NCI-H1105 treated with DMSO at 0.1 percent for 48 hours (cell line): Measurements from ENCODE around the gene CATSPERZ.
A peak's percentile ranks its signal among the peaks of the same experiment; 100 is the strongest.

Source experiments
- DNase-seq: peaks from one replicate; lab custom pipeline; 2025; lab: John Stamatoyannopoulos, UW

The CATSPERZ gene

DNA sequence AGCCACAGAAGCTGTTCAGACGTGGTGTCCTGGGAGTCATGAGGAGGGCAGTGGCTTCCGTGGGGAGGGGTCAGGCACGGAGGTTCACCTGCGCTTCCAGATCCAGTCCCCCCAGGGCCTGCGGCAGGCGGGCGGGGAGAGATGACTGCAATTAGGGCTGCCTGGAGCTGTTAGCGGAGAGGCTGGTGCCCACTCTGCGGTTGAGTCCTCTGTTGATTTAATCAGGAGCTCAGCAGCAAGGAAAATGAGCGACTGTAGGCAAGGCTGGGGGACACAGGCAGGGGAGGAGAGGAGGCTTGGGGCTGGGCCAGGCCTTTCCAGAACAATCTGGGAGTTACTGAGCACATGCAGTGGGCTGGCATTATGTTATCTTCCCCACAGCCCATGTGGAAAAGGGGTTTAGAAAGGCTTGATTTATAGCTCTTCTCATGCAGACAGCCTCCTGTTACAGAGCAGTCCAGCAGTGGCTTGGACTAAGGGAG, 35.7 kb upstream of the CATSPERZ start:
- DNase-seq = no peak

DNA sequence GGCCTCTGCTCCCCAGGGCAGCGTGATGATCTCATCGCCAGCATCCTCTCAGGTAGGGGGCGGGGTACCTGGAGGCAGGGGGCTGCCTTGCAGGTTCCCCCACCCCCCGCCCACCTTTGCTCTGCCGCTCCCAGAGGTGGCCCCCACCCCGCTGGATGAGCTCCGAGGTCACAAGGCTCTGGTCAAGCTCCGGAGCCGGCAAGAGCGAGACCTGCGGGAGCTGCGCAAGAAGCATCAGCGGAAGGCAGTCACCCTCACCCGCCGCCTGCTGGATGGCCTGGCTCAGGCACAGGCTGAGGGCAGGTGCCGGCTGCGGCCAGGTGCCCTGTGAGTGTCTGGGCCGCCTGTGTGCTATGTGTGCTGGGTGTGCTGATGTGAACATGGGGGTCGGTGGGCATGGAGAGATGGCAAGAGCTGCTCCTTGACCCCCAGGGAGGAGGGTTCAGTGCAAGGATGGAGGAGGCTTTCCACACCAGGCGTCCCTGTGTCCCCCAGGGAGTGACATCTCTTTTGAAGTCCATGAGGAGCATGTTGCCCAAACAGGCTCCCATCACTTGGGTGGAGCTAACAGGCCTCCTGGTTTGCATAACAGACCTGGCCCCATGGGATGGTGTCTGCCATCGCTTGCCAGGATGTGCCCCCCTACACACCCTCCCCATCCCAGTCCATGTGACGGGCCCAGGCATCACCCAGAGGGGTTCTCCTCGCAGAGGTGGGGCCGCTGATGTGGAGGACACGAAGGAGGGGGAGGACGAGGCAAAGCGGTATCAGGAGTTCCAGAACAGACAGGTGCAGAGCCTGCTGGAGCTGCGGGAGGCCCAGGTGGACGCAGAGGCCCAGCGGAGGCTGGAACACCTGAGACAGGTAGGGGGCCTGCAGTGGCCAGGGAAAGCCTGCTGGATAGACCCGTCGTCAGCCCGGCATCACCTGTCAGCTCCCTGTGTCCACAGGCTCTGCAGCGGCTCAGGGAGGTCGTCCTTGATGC, 34.7 kb upstream of the CATSPERZ start:
- no peak for DNase-seq

DNA sequence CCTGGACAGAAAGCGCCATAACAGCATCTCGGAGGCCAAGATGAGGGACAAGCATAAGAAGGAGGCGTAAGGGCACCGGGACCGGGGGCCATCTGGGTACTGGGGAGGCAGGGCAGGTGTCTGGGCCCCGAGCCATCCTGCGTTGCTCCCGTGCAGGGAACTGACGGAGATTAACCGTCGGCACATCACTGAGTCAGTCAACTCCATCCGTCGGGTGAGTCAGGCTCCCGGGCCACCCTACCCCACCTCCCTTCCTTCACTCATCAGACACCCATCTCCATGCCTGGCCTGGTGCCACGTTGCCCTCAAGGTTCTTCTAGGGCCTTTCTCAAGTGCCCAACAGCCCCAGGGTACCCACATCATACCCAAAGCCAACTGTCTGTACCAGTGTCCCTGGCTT, 33.8 kb upstream of the CATSPERZ start:
- no peak for DNase-seq

DNA sequence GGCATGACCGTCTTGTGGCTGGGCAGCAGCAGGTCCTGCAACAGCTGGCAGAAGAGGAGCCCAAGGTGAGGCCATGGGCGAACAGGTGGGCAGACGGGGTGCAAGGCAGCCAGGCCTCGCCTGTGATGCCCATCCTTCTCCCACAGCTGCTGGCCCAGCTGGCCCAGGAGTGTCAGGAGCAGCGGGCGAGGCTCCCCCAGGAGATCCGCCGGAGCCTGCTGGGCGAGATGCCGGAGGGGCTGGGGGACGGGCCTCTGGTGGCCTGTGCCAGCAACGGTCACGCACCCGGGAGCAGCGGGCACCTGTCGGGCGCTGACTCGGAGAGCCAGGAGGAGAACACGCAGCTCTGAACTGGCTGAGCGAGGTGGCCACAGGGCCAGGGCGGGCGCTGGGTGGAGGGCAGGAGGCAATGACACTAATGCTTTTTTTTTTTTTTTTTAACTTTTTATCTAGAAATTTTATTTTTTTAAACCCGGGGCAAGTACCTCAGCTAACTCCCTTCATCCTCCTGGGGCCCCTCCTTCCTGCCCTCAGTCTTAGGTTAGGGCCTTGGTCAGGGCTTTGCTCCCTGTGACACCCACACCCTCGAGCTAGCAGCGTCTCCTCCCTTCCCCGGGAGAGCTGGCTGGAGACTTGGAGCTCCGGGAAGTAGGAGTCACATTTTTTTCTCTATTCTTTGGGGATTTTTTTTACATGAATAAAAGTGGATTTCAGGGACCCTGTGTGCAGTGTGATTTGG, 32.8 kb upstream of the CATSPERZ start:
- no peak for DNase-seq

DNA sequence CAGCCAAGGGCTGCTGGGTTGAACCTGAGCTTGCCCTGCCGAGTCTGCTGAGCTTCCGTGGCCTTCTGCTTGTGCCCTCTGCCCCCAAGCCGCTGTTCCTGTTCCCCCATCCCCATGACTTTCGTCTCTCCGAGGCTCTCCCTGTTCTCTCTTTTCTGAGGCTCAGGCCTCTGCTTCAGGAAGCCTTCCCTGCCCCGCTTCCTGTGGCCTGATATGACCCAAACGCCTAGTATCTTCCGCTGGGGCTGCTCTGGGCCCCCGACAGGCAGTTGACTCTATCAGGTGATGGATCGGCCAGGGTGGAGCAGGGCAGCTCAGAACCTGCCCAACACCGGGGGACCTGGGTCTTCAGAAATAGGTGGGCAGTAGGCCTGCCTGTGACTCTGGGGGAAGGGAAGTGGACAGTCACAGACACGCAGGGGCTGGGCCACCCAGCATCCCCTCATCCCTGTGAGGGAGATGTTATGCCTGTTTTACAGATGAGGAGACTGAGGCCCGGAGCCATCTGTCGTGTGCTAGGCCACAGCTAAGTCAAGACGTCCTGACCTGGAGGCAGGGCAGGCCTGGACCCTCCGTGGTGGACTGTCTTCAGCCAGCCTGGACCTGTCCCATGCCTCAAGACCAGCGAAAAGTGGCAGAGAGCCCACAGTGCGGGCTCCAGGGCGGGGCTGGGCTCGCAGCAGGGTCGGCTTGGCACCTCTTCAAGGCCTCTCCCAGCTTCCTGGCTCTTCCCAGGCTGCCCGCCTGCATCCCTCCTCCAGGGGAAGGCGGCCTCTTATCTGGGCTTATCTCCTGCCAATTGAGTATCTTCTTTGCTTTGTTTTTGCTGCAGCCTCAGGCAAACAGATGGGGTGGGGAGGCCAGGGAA, 31.9 kb upstream of the CATSPERZ start:
- peak; percentile 6 for DNase-seq

DNA sequence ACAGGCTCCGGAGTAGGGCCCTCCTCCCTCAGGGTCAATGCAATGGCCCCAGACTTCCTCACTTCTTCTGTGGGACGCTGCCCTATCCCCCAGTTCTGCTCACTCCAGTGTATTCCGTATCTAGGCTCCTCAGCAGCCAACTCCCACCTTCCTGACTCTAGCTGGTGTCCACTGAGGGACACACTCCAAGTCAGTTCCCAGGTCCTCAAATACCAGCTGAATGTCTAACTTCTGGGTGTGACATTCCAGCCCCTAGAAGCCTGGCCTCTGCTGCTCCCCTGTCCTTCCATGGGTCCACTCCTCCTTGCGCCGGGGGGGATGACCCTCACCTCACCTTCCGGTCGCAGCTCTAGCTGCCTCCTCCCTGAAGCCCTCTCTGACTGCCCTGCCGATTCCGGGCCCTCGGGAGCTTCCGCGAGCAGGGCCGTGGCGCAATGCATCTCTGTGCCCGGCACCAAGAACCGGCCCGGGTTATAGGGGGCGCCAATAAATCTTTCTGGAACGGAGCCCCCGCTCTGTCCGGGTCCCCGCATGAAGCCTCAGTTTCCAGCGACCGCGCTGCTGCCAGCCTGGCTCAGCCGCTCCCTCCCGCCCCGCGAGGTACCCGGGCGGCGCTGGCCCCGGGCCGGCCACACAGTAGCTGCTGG, 31.1 kb upstream of the CATSPERZ start:
- no peak for DNase-seq

DNA sequence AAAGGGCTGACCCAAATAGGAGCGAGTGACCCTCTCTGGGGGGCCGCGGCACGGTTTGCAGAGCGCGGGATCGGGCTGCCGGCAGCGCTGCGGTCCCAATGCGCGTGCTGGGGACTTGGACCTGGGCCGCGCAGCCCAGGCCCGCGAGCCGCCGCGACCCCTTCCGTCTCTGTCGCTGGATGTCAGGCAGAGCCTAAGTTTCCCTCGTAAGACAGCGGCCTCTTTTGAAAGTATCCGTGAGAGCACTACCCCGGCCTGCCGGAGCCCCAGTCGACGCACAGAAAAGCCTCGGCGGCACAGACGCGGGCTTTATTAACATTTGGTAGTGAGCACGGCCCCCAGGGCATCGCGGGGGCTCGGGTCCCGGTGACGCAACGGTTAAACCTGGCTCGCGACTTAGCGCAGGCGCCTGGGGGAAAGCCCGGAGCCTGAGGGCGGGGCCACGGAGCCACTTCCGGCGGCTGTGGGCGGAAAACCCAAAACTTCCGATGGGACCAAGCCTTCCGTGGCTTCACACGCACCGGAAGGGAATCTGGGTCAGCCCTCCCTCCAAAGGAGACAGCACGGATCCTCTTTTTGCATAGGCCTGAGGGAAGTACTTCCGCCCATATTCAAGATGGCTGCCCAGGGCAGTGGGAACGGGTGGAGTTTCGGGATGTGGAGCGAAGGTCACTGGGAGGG, 30.5 kb upstream of the CATSPERZ start:
- DNase-seq = peak; percentile 99

DNA sequence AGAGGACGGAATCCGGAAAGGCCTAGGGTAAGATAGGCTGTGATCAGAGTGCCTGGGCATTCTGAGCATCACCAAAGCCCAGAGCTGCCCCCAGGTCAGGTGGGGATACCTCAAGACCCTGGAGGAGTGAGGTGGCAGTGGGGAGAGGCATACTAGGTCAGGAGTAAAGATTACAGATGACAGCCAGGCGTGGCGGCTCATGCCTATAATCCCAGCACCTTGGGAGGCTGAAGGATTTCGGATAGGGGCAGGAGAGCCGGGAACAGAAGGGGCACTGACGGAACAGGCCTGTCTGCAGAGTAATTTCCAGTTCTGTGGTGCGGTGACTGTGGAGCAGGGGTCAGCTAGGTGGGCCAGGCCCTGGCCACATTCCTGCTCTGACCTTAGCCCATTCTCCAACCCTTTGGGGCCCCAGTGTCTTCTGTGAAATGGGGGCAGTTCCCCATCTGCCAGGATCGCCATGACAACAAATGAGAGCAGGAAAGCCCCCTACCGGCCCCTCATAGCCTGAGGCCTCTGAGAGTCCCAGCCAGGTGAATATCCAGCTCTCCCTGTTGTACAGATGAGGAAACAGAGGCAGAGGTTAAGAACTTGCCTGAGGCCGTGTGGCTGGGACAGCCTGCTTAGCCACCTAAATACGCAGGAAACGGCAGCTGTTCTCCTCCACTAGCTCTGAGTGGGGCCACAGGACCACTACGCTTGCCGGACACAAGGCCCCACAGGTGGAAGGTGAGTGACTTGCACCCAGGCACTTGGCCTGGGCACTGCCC, 24.9 kb upstream of the CATSPERZ start:
- DNase-seq = no peak

DNA sequence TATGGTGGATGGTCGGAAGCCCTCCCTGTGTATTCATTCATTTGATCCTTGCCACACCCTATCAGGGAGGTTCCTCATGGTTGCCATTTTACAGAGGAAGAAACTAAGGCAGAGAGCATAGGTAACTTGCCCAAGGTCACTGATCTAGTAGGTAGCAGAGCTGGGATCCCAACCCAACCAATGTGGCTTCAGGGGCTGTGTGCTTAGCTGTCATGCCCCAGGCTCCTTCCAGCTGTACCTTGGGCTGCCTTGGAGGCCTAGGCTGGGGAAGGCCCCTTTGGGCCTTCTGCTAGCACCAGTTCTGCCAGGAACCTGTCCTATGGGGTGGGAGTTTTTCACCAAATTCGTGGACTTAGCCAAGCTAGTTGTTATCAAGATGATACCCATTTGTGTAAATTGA, 24.3 kb upstream of the CATSPERZ start:
- DNase-seq = no peak

DNA sequence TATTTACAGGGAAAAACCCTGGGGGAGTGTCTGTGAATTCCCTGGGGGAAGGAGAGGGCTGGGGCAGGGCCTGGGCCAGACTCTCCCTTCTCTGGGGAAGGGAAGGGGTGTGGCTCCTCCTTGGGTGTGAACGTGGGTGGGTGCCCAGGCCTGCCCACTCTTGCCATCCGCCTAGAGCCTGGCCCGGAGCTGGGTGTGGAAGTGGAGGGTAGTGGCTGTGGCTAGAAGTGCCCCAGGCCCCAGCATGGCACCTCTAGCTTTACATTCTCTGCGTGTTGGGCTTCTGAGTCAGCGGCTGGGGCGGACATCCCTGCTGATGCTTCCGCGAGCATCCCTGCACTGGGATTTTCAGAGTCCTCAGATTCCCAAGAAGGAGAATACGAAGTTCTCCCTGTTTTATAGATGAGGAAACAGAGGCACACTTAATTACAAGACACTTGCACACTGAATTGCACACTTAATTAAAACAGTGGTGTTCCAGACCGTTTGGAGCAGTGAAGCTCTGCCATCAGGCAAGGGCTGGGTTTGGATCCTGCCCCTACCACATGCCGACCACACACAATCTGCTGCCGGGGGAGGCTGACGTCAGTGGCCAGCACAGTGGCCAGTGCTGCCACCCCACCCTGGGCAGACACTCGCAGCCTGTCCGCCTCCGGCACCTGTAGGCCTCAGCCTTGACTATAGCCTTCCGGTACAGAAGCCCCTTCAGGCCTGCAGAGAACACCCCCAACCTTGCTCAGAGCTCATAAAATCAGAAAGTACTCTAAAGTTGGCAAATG, 23.3 kb upstream of the CATSPERZ start:
- DNase-seq = no peak

DNA sequence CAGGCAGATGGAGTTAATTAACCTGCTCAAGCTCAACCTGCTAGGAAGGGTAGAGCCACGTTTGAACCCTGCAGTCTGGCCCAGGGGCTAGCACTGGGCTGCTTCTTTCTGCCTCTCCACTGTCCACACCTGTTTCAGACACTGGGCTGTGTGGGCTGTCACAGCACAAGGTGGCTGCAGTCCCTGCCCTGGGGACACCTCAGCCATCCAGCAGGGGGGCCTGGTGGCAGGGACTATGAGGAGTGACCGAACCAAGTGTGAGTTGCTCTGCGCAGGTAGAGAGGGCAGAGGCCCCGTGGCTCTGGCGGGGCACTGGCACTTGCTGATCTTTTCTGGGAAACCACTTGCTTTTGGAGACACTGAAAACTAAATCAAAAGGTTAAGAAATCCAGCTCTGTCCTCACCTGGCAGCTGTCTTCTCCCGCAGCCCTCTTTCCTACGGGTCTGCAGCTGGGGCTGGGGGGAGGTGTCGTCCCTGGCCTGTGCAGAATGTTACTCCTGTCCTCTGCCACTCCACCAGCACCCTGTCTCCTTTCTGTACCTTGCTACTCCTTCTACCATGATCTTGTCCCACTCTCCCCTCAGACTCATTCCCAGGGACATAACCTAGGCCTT, 21.5 kb upstream of the CATSPERZ start:
- no peak for DNase-seq

DNA sequence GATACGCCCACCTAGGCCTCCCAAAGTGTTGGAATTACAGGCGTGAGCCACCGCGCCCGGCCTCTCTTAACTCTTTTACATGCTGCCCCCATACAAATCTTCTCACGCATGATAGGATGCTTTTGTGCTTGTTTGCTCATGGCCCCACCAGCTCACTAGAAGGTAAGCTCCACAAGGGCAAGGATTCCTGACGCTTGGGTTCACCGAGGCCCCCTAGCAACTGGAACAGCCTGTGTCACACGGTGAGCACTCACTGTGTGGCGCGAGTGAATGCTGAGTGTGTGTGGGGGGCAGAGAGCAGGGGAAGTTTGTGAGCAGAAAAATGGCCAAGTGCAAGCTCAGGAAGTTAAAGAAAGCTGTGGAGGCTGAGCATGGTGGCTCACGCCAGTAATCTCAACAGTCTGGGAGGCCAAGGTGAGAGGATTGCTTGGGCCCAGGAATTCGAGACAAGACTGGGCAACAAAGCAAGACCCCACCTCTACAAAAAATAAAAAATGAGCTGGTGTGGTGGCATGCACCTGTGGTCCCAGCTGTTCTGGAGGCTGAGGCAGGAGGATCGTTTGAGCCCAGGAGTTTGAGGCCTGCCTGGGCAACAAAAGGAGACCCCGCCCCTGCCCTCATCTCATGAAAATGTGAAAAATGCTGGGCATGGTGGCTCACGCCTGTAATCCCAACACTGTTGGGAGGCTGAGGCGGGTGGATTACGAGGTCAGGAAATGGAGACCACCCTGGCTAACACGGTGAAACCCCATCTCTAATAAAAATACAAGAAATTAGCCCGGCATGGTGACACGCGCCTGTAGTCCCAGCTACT, 18.0 kb upstream of the CATSPERZ start:
- no peak for DNase-seq

DNA sequence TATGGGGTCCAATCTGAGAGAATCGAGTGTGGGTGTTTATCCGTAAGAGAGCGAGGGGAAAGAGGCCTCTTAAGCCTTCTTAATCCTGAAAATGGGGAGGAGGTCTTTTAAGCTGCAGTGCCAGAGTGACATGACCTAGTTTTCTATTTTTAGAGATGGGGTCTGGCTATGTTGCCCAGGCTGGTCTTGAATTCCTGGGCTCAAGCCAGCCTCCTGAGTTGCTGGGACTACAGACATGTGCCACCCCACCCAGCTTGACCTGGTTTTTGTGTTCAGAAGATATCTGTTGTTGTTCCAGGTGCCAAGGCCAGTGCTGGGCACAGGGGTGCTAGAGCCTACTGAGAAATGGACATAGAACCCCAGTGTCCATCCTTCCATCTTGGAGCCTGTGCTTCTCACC, 17.1 kb upstream of the CATSPERZ start:
- DNase-seq = no peak

DNA sequence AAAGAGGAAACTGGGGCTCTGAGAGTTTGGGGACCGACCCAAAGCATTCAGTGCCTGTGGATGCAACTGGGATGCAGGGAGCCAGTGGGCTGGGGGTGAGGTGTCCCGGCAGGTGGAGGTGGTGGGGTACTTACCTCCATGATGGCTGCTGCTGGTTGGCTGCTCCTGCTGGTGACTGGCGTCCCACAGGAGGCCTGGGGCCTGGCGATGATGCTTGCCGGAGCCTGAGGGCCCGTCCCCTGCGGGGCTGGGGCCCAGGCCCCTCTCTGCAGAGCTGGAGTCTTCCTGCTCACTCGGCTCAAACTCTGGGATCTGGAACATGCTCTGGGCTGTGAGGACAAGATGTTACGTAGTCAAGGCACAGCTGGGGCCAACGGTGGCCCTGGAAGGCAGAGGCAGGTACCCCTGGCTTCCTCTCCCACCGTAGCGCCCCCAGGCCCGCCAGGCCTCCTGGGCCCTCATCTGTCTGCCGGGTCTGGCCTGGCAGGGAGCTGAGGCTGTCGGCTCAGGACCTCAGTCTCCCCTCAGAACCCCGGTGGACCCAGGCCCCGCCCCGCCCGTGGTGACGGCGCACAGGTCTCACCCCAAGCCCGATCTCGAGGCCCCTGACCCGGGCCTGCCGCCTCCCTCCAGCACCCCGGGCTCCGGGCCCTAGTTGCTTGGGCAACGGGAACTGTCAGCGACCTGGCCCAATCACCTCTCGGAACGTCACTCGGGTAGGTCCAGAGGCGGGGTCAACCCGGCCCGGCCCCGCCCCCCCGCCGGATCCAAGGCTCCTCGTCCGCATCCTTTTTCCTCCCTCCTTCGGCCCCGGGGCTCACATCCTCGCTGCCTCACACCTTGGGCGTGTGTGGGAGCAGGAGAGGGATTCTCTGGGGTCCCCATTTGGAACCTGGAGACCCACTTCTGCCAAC, 15.9 kb upstream of the CATSPERZ start, which contains the start of gene BAD:
Gene BAD (minus strand): TSS at position 618 of the 914 bp plus-strand sequence. CDS start 297 bp downstream, at position 321.
- peak; percentile 92 for DNase-seq

DNA sequence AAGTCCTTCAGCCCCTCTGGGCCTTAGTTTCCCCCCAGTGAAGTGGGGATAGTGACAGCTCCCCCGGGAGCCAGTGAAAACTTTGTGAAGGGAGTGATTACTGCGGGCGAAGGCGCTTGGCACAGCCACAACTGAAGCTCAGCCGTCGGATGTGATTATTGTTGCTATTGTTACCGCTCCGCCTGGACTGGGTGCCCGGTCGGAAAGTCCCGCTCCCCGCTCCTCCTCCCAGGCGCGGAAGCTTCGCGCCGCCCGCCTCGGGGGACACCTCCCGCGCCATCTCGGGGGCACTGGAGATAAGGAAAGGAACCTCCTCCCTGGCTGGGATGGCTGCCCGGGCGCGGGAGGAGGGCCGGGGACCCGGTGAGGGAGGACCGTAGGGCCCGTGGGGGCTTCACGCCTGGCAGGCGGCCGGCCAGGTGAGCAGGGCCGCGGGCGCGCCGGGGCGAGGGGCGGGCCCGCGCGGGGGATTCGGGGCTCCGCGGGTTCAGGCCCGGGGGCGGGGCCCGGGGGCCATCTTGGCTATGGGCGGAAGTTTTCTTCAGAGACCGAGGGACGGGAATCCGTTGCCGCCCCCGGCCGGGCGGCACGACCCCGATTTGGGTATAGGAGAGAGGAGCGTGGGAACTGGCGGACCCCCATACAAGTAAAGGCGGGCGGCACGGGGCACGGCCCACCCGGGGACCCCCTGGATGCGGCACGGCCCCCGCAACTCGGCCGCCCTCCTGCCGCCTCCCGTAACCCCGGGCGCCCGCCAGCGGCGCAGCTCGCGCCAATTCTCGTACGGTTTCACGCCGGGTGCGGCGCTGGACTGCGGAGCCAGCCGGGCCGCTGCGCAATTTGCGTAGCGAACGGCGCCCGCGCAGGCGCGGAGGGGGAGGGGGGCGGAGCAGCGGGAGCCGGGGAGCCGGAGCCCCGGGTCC, 14.9 kb upstream of the CATSPERZ start, which contains the start of gene GPR137:
Gene GPR137 (plus strand): TSS at position 887 of the 923 bp plus-strand sequence. CDS start 677 bp downstream, outside the sequence.
- peak; percentile 83 for DNase-seq
